ENCODE results near the gene CHTOP. TPM values are rescaled to one million over a fixed set of nuclear protein-coding genes. Genes with fewer than 3 reads are reported as not detected.

Gene CHTOP
- total and polyA plus RNA-seq, 2 of the 8 experiments (the other 6 are each of a cell fraction or from before 2014, with no cell fraction given), result 84.6 to 104 TPM

- TF ChIP-seq CHD7 (IDR thresholded peaks at IDR 0.05; ENCODE audit: insufficient replicate concordance, low read length) (no peak), MAX (IDR thresholded peaks at IDR 0.05) (peak; percentile 48), JUND (IDR thresholded peaks at IDR 0.05; ENCODE audit: low read length) (peak; percentile 76; the same call in 1 of the 2 replicates), GABPA (IDR thresholded peaks at IDR 0.05; ENCODE audit: borderline replicate concordance, insufficient read depth, low read length) (no peak), TBP (IDR thresholded peaks at IDR 0.05; ENCODE audit: low read depth, low read length) (peak; percentile 83), NANOG (IDR thresholded peaks at IDR 0.05; ENCODE audit: insufficient read depth, low read depth, low read length, poor library complexity, severe bottlenecking) (no peak), RAD21 (IDR thresholded peaks at IDR 0.05 in 1 of 2, conservative IDR thresholded peaks at IDR 0.05 in 1 of 2; ENCODE audit: low read depth in 2 of 2, low read length in 2 of 2) (no peak)
Observed at GRCh38 chr1:153633754-153634665, at the start of gene CHTOP (continued).
